BLaER1 treated with 17β-estradiol and CSF1 and Interleukin-3, amounts not matched to agents 10 nM and 100 nM (cell line): ENCODE measurements around the gene PRUNE2.

ENCODE experiments used
- H3K27ac ChIP-seq, 11 experiments: shearing (Covaris generic); formaldehyde crosslinking; 2 replicates each; pipeline ENCODE4 v1.8.1; 2022
- H3K27me3 ChIP-seq, 11 experiments: shearing (Covaris generic); formaldehyde crosslinking; 2 replicates each; pipeline ENCODE4 v1.8.1; 2022
- H3K36me3 ChIP-seq, 11 experiments: shearing (Covaris generic); formaldehyde crosslinking; 2 replicates each; pipeline ENCODE4 v1.8.1; 2022
- H3K4me1 ChIP-seq, 10 experiments: shearing (Covaris generic); formaldehyde crosslinking; 2 replicates each; pipeline ENCODE4 v1.8.1; 2022
- H3K4me2 ChIP-seq, 11 experiments: shearing (Covaris generic); formaldehyde crosslinking; 2 replicates each; pipeline ENCODE4 v1.8.1; 2022
- H3K4me3 ChIP-seq, 10 experiments: shearing (Covaris generic); formaldehyde crosslinking; 2 replicates each; pipeline ENCODE4 v1.8.1; 2022
- H3K9ac ChIP-seq, 11 experiments: shearing (Covaris generic); formaldehyde crosslinking; 2 replicates each; pipeline ENCODE4 v1.8.1; 2022
- H3K9me3 ChIP-seq, 11 experiments: shearing (Covaris generic); formaldehyde crosslinking; replicated peaks in 1 of 11; 2 replicates each; pipeline ENCODE4 v1.8.1; 2022
- H4K20me1 ChIP-seq, 11 experiments: shearing (Covaris generic); formaldehyde crosslinking; 2 replicates each; pipeline ENCODE4 v1.8.1; 2022
- Cebpa-rat ChIP-seq, 11 experiments: shearing (Covaris generic); IDR thresholded peaks; 2 replicates each; pipeline ENCODE4 v1.8.1; 2022

Gene PRUNE2

DNA sequence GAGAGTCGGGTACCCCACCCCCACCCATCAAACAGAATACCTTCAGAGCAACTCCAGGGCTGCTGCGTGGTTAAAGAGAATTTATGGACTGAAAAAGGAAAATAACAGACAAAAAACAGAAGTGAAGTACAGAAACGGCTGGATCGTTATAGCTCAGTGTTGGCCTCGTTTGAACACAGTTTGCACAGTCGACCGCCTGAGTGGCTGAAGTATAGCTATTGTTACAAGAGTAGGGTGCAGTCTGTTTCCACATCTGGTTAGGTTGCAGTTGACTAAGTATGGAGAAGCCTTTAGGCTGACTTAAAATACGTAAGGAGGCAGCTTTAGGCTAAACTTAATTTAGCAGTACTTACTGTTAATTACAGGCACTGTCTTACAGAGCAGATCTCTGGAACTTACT is 325.7 kb downstream of the PRUNE2 start:
- Histone ChIP-seq H3K4me2 (peak overlapping the region in 10 of 11 experiments; percentile 0 to 92 (median 34); a peak in 13 of 22 replicates), H3K9ac (peak overlapping the region in 1 of 11 experiments; percentile 28; a peak in 1 of 22 replicates), H3K27ac (peak overlapping the region in 3 of 11 experiments; percentile 1 to 41 (median 39); a peak in 4 of 22 replicates), H3K36me3 (no peaks in the 10 kb centered on the region), H3K4me3 (no peak overlapping the region), H3K27me3 (no peaks in the 10 kb centered on the region), H3K4me1 (peaks cover 12 to 100% (median 42%) of the 10 kb centered on the region in 10 experiments; a peak in 18 of 20 replicates), H4K20me1 (no peaks in the 10 kb centered on the region), H3K9me3 (peaks cover 0 to 12% (median 0%) of the 10 kb centered on the region in 11 experiments; a peak in 4 of 22 replicates)
- TF ChIP-seq Cebpa-rat (IDR thresholded peaks at IDR 0.05): no peak

DNA sequence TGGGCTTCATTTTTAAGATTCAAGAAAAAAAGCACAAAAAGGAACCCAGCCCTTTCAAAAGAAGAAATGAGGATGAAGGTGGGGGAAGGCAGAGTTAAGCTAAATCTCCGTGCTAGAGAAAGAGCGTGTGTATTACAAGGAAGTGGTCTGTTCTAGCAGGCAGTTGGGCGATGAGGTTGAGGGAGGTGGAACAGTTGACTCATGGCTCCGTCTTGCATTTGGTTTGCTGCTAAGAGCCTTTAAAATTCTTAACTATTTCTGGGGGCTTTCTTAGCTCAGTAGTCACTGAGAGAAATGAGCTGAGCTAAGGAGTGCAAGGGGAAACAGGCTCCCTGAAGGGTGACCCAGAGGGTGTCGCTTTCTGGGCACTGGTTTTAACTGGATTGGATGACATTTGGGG is 329.6 kb downstream of the PRUNE2 start:
- Histone ChIP-seq H3K4me3 (no peak overlapping the region), H3K27ac (peak overlapping the region in 6 of 11 experiments; percentile 23 to 77 (median 70); a peak in 12 of 22 replicates), H3K27me3 (peaks cover 0 to 17% (median 15%) of the 10 kb centered on the region in 11 experiments; a peak in 19 of 22 replicates), H3K4me1 (peaks cover 12 to 100% (median 52%) of the 10 kb centered on the region in 10 experiments; a peak in 18 of 20 replicates), H3K36me3 (no peaks in the 10 kb centered on the region), H4K20me1 (no peaks in the 10 kb centered on the region), H3K4me2 (peak overlapping the region in 9 of 11 experiments; percentile 11 to 92 (median 60); a peak in 13 of 22 replicates), H3K9ac (peak overlapping the region in 4 of 11 experiments; percentile 50 to 62 (median 56); a peak in 6 of 22 replicates), H3K9me3 (peaks cover 0 to 16% (median under 1%) of the 10 kb centered on the region in 11 experiments; a peak in 8 of 22 replicates)
- no peak for TF ChIP-seq Cebpa-rat (IDR thresholded peaks at IDR 0.05)

- no peak for TF ChIP-seq Cebpa-rat (IDR thresholded peaks at IDR 0.05)
- H3K27me3 ChIP-seq: peaks cover 0 to 23% (median 16%) of the 10 kb centered on the region in 11 experiments; a peak in 19 of 22 replicates
- H3K9ac ChIP-seq: peak overlapping the region in 4 of 11 experiments; percentile 19 to 62 (median 52); a peak in 5 of 22 replicates
- H4K20me1 ChIP-seq: no peaks in the 10 kb centered on the region
- peak overlapping the region in 6 of 11 experiments; percentile 23 to 77 (median 70); a peak in 11 of 22 replicates for H3K27ac ChIP-seq
- no peak overlapping the region for H3K4me3 ChIP-seq
- peak overlapping the region in 6 of 11 experiments; percentile 24 to 92 (median 71); a peak in 10 of 22 replicates for H3K4me2 ChIP-seq
- H3K9me3 ChIP-seq: peaks cover 3 to 22% (median 6%) of the 10 kb centered on the region in 11 experiments
- no peaks in the 10 kb centered on the region for H3K36me3 ChIP-seq
- peaks cover 12 to 100% (median 54%) of the 10 kb centered on the region in 10 experiments; a peak in 18 of 20 replicates for H3K4me1 ChIP-seq
Measured at GRCh38 chr9:76575761-76576160, 330.2 kb downstream of the PRUNE2 start.

DNA sequence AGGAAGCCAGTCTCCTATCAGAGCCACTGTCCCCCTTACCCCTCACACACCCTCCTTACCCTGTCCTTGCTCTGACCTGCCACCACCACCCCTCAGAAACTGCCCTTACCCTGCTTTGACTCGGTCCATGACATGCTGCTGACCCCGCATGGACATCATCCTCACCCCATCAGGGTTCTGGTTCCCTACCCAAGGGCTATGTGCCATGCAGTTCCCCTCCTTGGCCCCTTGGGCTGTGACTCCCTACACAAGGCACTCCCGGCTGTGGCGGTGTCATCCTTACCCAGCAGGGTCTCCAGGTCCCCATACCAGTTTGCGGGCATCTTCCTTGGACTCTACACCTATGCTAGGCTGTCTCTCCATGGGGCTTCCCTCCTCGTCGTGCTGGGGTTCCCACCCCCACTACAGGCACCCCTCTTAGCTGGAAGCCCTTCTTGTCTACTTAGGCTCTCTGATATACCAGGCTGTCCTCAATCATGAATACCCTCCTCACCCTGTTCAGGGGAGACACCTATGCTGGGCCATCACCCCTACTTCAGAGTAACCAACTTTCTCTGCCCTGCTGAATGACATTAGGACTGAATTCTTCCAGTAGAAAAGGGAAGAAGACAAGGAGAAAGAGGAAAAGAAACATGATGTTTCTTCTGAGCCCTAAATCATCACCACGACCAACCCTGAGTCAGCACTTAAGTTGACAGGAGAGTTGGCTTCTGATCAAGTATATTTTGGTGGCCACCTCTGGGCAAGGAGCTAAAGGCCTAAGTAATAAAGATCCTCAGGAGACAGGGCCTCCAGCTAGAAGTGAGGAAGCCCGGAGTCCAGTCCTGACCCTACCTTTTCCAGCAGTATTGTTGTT is 331.8 kb downstream of the PRUNE2 start:
- H3K36me3 ChIP-seq: peaks cover 0 to 6% (median 0%) of the 10 kb centered on the region in 11 experiments; a peak in 1 of 22 replicates
- peaks cover 4 to 97% (median 40%) of the 10 kb centered on the region in 10 experiments; a peak in 15 of 20 replicates for H3K4me1 ChIP-seq
- TF ChIP-seq Cebpa-rat (IDR thresholded peaks at IDR 0.05): no peak
- peaks cover 14 to 39% (median 22%) of the 10 kb centered on the region in 11 experiments for H3K9me3 ChIP-seq
- peak overlapping the region in 5 of 11 experiments; percentile 56 to 92 (median 77); a peak in 10 of 22 replicates for H3K4me2 ChIP-seq
- no peak overlapping the region; a peak in 1 of 20 replicates for H3K4me3 ChIP-seq
- H3K27ac ChIP-seq: peak overlapping the region in 5 of 11 experiments; percentile 45 to 77 (median 69); a peak in 9 of 22 replicates
- no peaks in the 10 kb centered on the region for H4K20me1 ChIP-seq
- peaks cover 0 to 28% (median 16%) of the 10 kb centered on the region in 11 experiments; a peak in 19 of 22 replicates for H3K27me3 ChIP-seq
- H3K9ac ChIP-seq: peak overlapping the region in 3 of 11 experiments; percentile 39 to 56 (median 45); a peak in 5 of 22 replicates

DNA sequence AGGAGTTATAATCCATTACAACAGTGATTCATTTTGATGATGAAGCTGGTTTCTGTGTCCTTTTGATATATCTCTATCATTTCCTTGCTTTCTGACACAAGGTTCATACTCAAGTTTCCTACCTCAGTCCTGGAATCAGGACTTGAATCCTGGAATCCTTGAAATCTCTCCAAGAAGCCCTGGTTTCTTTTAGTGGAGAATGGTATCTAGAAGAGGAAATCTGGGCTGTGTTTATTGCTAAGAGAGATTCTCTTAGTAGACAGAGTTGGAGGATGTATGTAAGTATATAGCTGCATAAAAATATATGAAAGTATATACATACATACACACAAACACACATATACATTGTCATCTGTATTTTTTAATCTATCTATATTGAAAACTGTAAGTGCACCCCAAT is 332.5 kb downstream of the PRUNE2 start:
- H3K27me3 ChIP-seq: peaks cover 0 to 28% (median 16%) of the 10 kb centered on the region in 11 experiments; a peak in 19 of 22 replicates
- TF ChIP-seq Cebpa-rat (IDR thresholded peaks at IDR 0.05): no peak
- peak overlapping the region in 3 of 11 experiments; percentile 69 to 77 (median 76); a peak in 5 of 22 replicates for H3K27ac ChIP-seq
- H3K36me3 ChIP-seq: peaks cover 0 to 6% (median 0%) of the 10 kb centered on the region in 11 experiments; a peak in 1 of 22 replicates
- peaks cover 4 to 90% (median 36%) of the 10 kb centered on the region in 10 experiments; a peak in 15 of 20 replicates for H3K4me1 ChIP-seq
- H4K20me1 ChIP-seq: no peaks in the 10 kb centered on the region
- peak overlapping the region in 4 of 11 experiments; percentile 74 to 92 (median 84); a peak in 8 of 22 replicates for H3K4me2 ChIP-seq
- H3K9me3 ChIP-seq: peaks cover 14 to 41% (median 25%) of the 10 kb centered on the region in 11 experiments
- H3K9ac ChIP-seq: no peak overlapping the region
- no peak overlapping the region for H3K4me3 ChIP-seq

DNA sequence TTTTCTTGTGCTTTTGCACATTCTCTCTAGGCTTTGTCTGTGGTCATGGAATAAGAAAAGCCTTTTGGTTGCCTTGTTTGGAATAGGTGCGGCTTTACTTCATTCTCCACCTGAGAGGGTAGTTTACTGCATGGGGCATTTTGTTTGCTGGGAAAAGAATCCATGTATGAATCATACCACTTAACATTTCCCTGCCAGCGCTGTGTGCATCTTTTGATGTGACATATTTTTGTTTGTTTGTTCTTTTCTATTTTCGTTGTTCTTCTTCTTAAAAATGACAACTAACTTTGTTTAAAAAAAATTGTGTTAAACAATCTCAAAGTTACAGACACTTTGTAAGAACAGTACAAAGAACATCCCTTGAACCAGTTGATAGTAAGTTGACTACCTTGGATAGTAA is 333.8 kb downstream of the PRUNE2 start:
- TF ChIP-seq Cebpa-rat (IDR thresholded peaks at IDR 0.05): no peak
- no peaks in the 10 kb centered on the region for H4K20me1 ChIP-seq
- no peak overlapping the region for H3K9ac ChIP-seq
- H3K4me3 ChIP-seq: peak overlapping the region in 2 of 10 experiments; percentile 43 to 44; a peak in 1 of 20 replicates
- peaks cover 0 to 6% (median 0%) of the 10 kb centered on the region in 11 experiments; a peak in 1 of 22 replicates for H3K36me3 ChIP-seq
- H3K27me3 ChIP-seq: peaks cover 0 to 28% (median 16%) of the 10 kb centered on the region in 11 experiments; a peak in 19 of 22 replicates
- H3K4me2 ChIP-seq: peak overlapping the region in 3 of 11 experiments; percentile 77 to 92 (median 80); a peak in 5 of 22 replicates
- peak overlapping the region in 1 of 11 experiments; percentile 66; a peak in 1 of 22 replicates for H3K27ac ChIP-seq
- H3K9me3 ChIP-seq: peaks cover 14 to 32% (median 25%) of the 10 kb centered on the region in 11 experiments
- H3K4me1 ChIP-seq: peaks cover 0 to 77% (median 28%) of the 10 kb centered on the region in 10 experiments; a peak in 14 of 20 replicates

DNA sequence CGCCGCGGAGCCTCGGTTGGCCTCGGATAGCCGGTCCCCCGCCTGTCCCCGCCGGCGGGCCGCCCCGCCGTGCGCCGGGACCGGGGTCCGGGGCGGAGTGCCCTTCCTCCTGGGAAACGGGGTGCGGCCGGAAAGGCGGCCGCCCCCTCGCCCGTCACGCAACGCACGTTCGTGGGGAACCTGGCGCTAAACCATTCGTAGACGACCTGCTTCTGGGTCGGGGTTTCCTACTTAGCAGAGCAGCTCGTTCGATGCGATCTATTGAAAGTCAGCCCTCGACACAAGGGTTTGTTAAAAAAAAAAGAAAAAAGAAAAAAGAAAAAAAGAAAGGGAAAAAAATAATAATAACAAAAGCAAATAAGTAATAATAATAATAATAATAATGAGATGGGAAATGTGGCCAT is 334.2 kb downstream of the PRUNE2 start:
- Histone ChIP-seq H3K4me2 (peak overlapping the region; percentile 41 to 92 (median 61)), H3K4me3 (peak overlapping the region in 9 of 10 experiments; percentile 29 to 58 (median 43); a peak in 15 of 20 replicates), H3K9ac (peak overlapping the region in 4 of 11 experiments; percentile 31 to 61 (median 56); a peak in 7 of 22 replicates), H3K27me3 (peaks cover 0 to 28% (median 16%) of the 10 kb centered on the region in 11 experiments; a peak in 19 of 22 replicates), H3K27ac (peak overlapping the region in 3 of 11 experiments; percentile 47 to 66 (median 54); a peak in 6 of 22 replicates), H4K20me1 (no peaks in the 10 kb centered on the region), H3K9me3 (peaks cover 14 to 30% (median 24%) of the 10 kb centered on the region in 11 experiments), H3K4me1 (peaks cover 0 to 73% (median 26%) of the 10 kb centered on the region in 10 experiments; a peak in 14 of 20 replicates), H3K36me3 (peaks cover 0 to 6% (median 0%) of the 10 kb centered on the region in 11 experiments; a peak in 1 of 22 replicates)
- no peak for TF ChIP-seq Cebpa-rat (IDR thresholded peaks at IDR 0.05)

DNA sequence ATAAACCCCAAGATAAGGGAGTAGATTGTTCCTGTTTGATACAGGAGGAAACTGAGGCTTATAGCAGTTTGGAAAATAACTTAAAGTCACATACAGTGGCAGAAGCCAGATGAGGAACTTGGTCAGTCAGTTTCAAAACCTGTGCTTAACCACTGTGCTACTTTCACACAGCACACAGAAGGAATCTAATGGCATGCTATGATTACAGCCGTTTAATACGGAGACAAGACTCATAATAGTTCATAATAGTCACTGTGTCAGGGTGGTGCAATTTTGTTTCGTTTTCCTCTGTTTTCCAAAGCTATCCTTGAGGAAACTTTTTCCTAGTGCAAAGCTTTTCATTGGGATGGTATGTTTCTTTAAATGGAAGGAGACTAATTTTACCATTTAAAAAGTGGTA is 334.6 kb downstream of the PRUNE2 start:
- TF ChIP-seq Cebpa-rat (IDR thresholded peaks at IDR 0.05): no peak
- Histone ChIP-seq H3K9me3 (peaks cover 14 to 30% (median 24%) of the 10 kb centered on the region in 11 experiments), H3K36me3 (peaks cover 0 to 6% (median 0%) of the 10 kb centered on the region in 11 experiments; a peak in 1 of 22 replicates), H3K4me2 (peak overlapping the region; percentile 41 to 92 (median 61); a peak in 21 of 22 replicates), H3K27ac (peak overlapping the region in 3 of 11 experiments; percentile 47 to 66 (median 54); a peak in 6 of 22 replicates), H3K4me1 (peaks cover 0 to 68% (median 22%) of the 10 kb centered on the region in 10 experiments; a peak in 12 of 20 replicates), H4K20me1 (no peaks in the 10 kb centered on the region), H3K27me3 (peaks cover 0 to 28% (median 16%) of the 10 kb centered on the region in 11 experiments; a peak in 19 of 22 replicates), H3K4me3 (peak overlapping the region in 9 of 10 experiments; percentile 29 to 58 (median 43); a peak in 13 of 20 replicates), H3K9ac (peak overlapping the region in 4 of 11 experiments; percentile 31 to 61 (median 56); a peak in 7 of 22 replicates)
